Neural progenitor cell (in vitro differentiated cells): ENCODE data around the gene QRFP.

ENCODE experiments used
- EZH2 ChIP-seq: fragments of 200-600 bp; sonication (generic); IDR thresholded peaks from 2 replicates; pipeline ENCODE4 v1.6.1; 2017; ENCODE audit warnings: antibody characterized with exemption, mild to moderate bottlenecking, moderate library complexity
- EZH2phosphoT487 ChIP-seq: fragments of 200-600 bp; sonication (generic); IDR thresholded peaks from 2 replicates; pipeline ENCODE4 v1.6.1; 2017; ENCODE audit warnings: antibody characterized with exemption
- TF ChIP-seq, protein P1 (sequence below): fragments of 200-600 bp; sonication (generic); IDR thresholded peaks from 2 replicates; pipeline ENCODE4 v1.5.1; 2017; ENCODE audit warnings: antibody characterized with exemption, mild to moderate bottlenecking

DNA sequence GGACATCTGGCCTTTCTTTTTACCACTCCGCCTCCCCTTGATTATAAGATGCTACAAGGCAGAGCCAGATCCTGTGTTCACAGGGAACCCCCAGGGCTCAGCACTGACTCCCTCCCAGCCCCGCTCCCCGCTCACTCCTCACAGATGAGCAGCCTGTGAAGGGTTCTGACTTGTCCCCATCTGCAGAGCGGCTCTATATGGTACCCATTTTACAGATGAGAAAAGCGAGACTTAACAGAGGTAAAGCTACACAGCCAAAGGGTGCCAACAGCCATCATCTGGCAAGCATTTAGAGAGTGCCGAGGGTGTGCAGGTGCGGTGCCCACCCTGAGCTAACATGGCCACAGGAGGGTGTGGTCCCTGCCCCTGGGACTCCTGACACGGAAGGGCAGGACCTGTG, 23.6 kb upstream of the QRFP start:
- TF ChIP-seq, protein P1, sequence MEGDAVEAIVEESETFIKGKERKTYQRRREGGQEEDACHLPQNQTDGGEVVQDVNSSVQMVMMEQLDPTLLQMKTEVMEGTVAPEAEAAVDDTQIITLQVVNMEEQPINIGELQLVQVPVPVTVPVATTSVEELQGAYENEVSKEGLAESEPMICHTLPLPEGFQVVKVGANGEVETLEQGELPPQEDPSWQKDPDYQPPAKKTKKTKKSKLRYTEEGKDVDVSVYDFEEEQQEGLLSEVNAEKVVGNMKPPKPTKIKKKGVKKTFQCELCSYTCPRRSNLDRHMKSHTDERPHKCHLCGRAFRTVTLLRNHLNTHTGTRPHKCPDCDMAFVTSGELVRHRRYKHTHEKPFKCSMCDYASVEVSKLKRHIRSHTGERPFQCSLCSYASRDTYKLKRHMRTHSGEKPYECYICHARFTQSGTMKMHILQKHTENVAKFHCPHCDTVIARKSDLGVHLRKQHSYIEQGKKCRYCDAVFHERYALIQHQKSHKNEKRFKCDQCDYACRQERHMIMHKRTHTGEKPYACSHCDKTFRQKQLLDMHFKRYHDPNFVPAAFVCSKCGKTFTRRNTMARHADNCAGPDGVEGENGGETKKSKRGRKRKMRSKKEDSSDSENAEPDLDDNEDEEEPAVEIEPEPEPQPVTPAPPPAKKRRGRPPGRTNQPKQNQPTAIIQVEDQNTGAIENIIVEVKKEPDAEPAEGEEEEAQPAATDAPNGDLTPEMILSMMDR = no peak
- no peak for TF ChIP-seq EZH2
- no peak for TF ChIP-seq EZH2phosphoT487
